Caco-2 (cell line): Measurements from ENCODE around the gene EIF2D. TPM values are rescaled to one million over a fixed set of nuclear protein-coding genes. Genes with fewer than 3 reads are reported as not detected.

ENCODE experiments used
- BruUV-seq: library from RNA; stranded (reverse); fragments of 400-500 nt; replicated peaks from 2 replicates; lab custom pipeline; 2021; lab: Mats Ljungman, UMichigan
- CTCF ChIA-PET: fragments of 300-600 bp; sonication (Branson Sonifier 250); formaldehyde crosslinking; loops from one replicate; lab custom pipeline; 2022; ENCODE audit warnings: antibody characterized with exemption; lab: Charles Lee
- POLR2A ChIA-PET: fragments of 300-600 bp; sonication (Branson Sonifier 250); formaldehyde crosslinking; loops from one replicate; lab custom pipeline; 2022; ENCODE audit warnings: antibody characterized with exemption; lab: Charles Lee
- DNase-seq, 2 experiments: peaks; one replicate each; pipeline versions ENCODE4 v3.0.0 to v3.0.0-alpha.2; 2020 to 2022
- H3K27me3 ChIP-seq: replicated peaks from 2 replicates; pipeline ENCODE4 v1.6.0; 2011; ENCODE audit warnings: low read length; ENCODE audit not compliant: control insufficient read depth, insufficient read depth
- H3K36me3 ChIP-seq: 2 replicates; pipeline ENCODE4 v1.5.1; 2011; ENCODE audit warnings: low read length; ENCODE audit not compliant: control insufficient read depth, insufficient read depth
- H3K4me1 ChIP-seq: fragments of 250-450 bp; sonication (Bioruptor Pico); 2 replicates; pipeline ENCODE4 v1.5.1; 2020; ENCODE audit warnings: mild to moderate bottlenecking
- H3K4me3 ChIP-seq: 2 replicates; pipeline ENCODE4 v1.5.1; 2011; ENCODE audit warnings: low read depth, mild to moderate bottlenecking, control low read depth, low read length
- H3K9me3 ChIP-seq: fragments of 250-450 bp; sonication (Bioruptor Pico); 2 replicates; pipeline ENCODE4 v1.5.1; 2020; ENCODE audit warnings: mild to moderate bottlenecking, moderate library complexity
- H3K27ac Mint-ChIP-seq: one replicate; pipeline ENCODE4 v1.8.0; 2022; ENCODE audit warnings: mixed read lengths; ENCODE audit not compliant: unreplicated experiment
- H3K27me3 Mint-ChIP-seq: one replicate; pipeline ENCODE4 v1.8.0; 2022; ENCODE audit warnings: mixed read lengths; ENCODE audit not compliant: insufficient read depth, unreplicated experiment
- H3K36me3 Mint-ChIP-seq: one replicate; pipeline ENCODE4 v1.8.0; 2022; ENCODE audit warnings: mild to moderate bottlenecking, mixed read lengths; ENCODE audit not compliant: insufficient read depth, unreplicated experiment
- H3K4me1 Mint-ChIP-seq: one replicate; pipeline ENCODE4 v1.8.0; 2022; ENCODE audit warnings: low read depth, mixed read lengths; ENCODE audit not compliant: unreplicated experiment
- H3K4me3 Mint-ChIP-seq: one replicate; pipeline ENCODE4 v1.8.0; 2022; ENCODE audit warnings: mild to moderate bottlenecking, moderate library complexity, mixed read lengths; ENCODE audit not compliant: unreplicated experiment
- H3K9me3 Mint-ChIP-seq: one replicate; pipeline ENCODE4 v1.8.0; 2022; ENCODE audit warnings: mixed read lengths; ENCODE audit not compliant: unreplicated experiment
- CTCF ChIP-seq, 2 experiments: fragments of 200-600 bp in 1 of 2; IDR thresholded peaks; 1 replicate in 1 of 2; 2 replicates in 1 of 2; pipeline versions ENCODE4 v1.5.1 to v1.8.0; 2011 to 2022; ENCODE audit warnings: antibody characterized with exemption in 1 of 2, control low read depth in 1 of 2, inconsistent platforms in 1 of 2, low read depth in 1 of 2, low read length in 1 of 2, mild to moderate bottlenecking in 1 of 2, moderate library complexity in 1 of 2; ENCODE audit not compliant: insufficient read depth in 1 of 2, severe bottlenecking in 1 of 2, unreplicated experiment in 1 of 2
- intact Hi-C: fragments of 100-400 bp; cut with micrococcal nuclease; formaldehyde crosslinking; loops from one replicate; pipeline ENCODE4 v1.10.0; 2022; ENCODE audit not compliant: unreplicated experiment
- total RNA-seq: library from RNA; stranded (reverse); gene quantifications from 2 replicates; pipeline ENCODE4 v1.2.3, GENCODE V29; 2022

Gene EIF2D
- total RNA-seq, 1 experiment from 2014 or later = 37.9 TPM

DNA sequence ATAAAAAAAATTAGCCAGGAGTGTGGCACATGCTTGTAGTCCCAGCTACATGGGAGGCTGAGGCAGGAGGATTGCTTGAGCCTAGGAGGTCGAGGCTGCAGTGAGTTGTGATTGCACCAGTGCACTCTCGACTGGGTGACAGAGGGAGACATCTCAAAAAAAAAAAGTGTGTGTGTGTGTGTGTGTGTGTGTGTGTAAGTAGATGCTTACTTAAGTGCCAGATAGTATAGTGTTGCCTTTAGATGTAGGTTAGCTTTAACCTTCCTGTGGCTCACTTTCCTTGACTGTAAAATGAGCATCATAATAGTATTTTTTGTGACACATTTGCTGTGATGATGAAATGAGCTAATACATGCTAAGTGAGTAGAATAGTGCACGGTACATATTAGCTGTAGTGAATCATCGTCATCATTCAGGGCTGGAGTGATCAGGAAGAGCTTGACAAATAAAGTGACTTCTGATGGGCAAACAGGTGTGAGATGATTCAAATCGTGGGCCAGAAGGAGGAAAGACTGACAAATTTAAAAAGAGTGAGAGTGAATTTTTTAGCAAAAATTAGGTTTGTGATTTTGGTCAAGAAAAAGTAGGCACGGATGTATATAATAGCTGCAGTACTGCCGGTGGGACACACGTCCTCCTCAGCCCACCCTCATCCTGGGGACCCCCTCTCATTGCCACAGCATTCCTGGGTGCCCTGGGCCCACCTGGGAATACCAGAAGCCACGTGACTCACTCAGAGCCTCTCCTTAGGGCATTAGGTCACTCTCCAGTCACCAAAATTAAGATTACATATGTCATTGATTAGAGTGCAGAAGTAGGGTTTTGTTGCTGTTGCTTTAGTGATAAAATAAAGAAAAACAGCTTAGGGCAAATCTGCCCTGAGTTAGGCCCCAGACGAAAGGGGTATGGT is 33.9 kb downstream of the EIF2D start:
- Mint-ChIP-seq H3K4me1 (no peaks in the 10 kb centered on the region), H3K27ac (no peak overlapping the region), H3K4me3 (no peak overlapping the region), H3K9me3 (no peaks in the 10 kb centered on the region), H3K27me3 (peaks cover 3% of the 10 kb centered on the region), H3K36me3 (no peaks in the 10 kb centered on the region)
- ChIA-PET POLR2A (no interaction called here), CTCF (interaction anchor here (0.5 to 1.1 kb wide), 2 partner anchors 36 to 97 kb away, joined by 3 to 6 read pairs; no protein-coding TSS in a partner anchor)
- Histone ChIP-seq H3K36me3 (no peaks in the 10 kb centered on the region), H3K4me3 (no peak overlapping the region), H3K27me3 (no peaks in the 10 kb centered on the region), H3K9me3 (no peaks in the 10 kb centered on the region), H3K4me1 (no peaks in the 10 kb centered on the region)
- no peak for DNase-seq
- intact Hi-C loops = no loop called here
- BruUV-seq = no TSS peak
- no peak for TF ChIP-seq CTCF (IDR thresholded peaks at IDR 0.05; ENCODE audit: insufficient read depth in 1 of 2, low read depth in 1 of 2, low read length in 1 of 2, severe bottlenecking in 1 of 2, unreplicated experiment in 1 of 2)

DNA sequence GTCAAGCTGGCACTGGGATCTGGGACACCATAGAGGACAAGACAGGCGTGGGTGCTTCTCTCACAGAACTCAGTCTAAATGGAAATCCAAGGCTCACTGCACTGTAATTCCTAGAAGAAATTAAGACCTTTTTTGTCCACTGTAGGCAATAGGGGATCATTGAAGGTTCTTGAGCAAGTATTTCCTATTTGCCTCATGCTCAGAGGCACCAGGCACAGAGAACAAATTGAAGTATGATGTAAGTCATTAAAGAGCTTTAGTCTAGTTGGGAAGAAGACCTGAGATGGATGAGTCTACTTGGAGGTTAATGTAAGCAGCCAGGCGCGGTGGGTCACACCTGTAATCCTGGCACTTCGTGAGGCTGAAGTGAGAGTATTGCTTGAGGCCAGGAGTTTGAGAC is 34.6 kb downstream of the EIF2D start:
- Mint-ChIP-seq H3K27ac (no peak overlapping the region), H3K27me3 (peaks cover 3% of the 10 kb centered on the region), H3K4me1 (no peaks in the 10 kb centered on the region), H3K9me3 (no peaks in the 10 kb centered on the region), H3K4me3 (no peak overlapping the region), H3K36me3 (no peaks in the 10 kb centered on the region)
- BruUV-seq = no TSS peak
- intact Hi-C loops = no loop called here
- Histone ChIP-seq H3K36me3 (no peaks in the 10 kb centered on the region), H3K27me3 (no peaks in the 10 kb centered on the region), H3K9me3 (no peaks in the 10 kb centered on the region), H3K4me3 (no peak overlapping the region), H3K4me1 (no peaks in the 10 kb centered on the region)
- DNase-seq = no peak
- CTCF ChIA-PET = interaction anchor here (0.5 kb wide), 1 partner anchor 96 kb away, joined by 6 read pairs; no protein-coding TSS in a partner anchor
- no peak for TF ChIP-seq CTCF (IDR thresholded peaks at IDR 0.05; ENCODE audit: insufficient read depth in 1 of 2, low read depth in 1 of 2, low read length in 1 of 2, severe bottlenecking in 1 of 2, unreplicated experiment in 1 of 2)
- POLR2A ChIA-PET = interaction anchor here (0.7 kb wide), 1 partner anchor 41 kb away, joined by 3 read pairs; no protein-coding TSS in a partner anchor

DNA sequence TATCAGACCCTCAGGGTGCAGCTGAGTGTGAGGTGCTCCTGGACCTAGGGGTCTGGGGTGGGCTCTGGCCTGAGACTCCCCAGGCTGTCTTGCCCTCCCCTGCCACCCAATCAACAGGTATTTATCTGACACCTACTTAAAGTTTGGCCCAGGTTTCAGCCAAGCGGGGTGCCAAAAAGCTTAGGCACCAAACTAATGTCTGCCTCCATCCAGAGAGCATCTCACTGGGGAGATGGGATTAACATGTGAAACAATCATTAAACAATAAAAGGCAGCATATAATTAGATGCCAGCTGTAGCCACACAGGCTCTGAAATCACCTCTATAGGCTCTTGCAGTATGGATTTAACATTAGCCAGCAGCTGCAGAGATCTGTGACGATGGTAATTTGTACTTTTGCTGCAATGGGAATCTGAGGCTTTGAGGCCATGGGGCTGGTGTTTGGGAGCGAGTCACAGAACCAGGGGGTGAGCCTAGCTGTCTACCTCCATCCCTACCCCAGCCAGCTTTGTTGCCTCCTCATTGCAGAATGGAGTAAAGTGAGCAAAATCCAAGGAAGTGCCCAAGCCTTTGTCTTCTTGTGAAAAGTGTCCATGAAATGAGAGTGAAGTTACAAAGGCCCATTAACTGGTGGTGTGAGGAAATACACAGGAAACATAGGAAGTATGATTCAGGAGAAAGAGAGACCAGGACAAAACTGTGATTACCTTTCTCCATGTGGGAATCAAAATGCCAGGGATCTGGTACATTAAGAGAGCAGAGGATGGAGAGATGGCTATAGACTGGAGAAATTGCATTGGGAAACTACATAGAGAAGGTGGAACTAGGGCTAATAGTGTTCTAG is 36.1 kb downstream of the EIF2D start:
- H3K4me1 Mint-ChIP-seq = no peaks in the 10 kb centered on the region
- intact Hi-C loops = no loop called here
- H3K36me3 Mint-ChIP-seq = no peaks in the 10 kb centered on the region
- ChIA-PET POLR2A (no interaction called here), CTCF (no interaction called here)
- no peak for DNase-seq
- no TSS peak for BruUV-seq
- Histone ChIP-seq H3K4me3 (no peak overlapping the region), H3K9me3 (no peaks in the 10 kb centered on the region), H3K36me3 (no peaks in the 10 kb centered on the region), H3K27me3 (no peaks in the 10 kb centered on the region), H3K4me1 (no peaks in the 10 kb centered on the region)
- H3K9me3 Mint-ChIP-seq = no peaks in the 10 kb centered on the region
- TF ChIP-seq CTCF (IDR thresholded peaks at IDR 0.05; ENCODE audit: insufficient read depth in 1 of 2, low read depth in 1 of 2, low read length in 1 of 2, severe bottlenecking in 1 of 2, unreplicated experiment in 1 of 2) = no peak
- H3K27ac Mint-ChIP-seq = no peak overlapping the region
- peaks cover 9% of the 10 kb centered on the region for H3K27me3 Mint-ChIP-seq
- H3K4me3 Mint-ChIP-seq = no peak overlapping the region
